CD4-positive, alpha-beta T cell treated with Interleukin-15 for 4 hours (primary cell): ENCODE results near the gene AFTPH.
"Not testable (repeated sequence)": the region's sequence is repeated elsewhere in the genome, so short reads cannot be mapped to it uniquely, and the experiment has no call there.

Experiments used
- DNase-seq: peaks from one replicate; pipeline ENCODE4 v3.0.0-alpha.2; 2020; ENCODE audit warnings: low spot score

Gene AFTPH

GRCh38 chr2:64500549-64500948, 23.6 kb upstream of the AFTPH start:
- DNase-seq, result no peak

- DNase-seq, result no peak
Measured at GRCh38 chr2:64501946-64502345, 22.2 kb upstream of the AFTPH start.

- no peak for DNase-seq
Measured at GRCh38 chr2:64502860-64503259, 21.3 kb upstream of the AFTPH start.

- DNase-seq, result no peak
Measured at GRCh38 chr2:64504774-64505720, 19.1 kb upstream of the AFTPH start.

- DNase-seq, result no peak
Measured at GRCh38 chr2:64506686-64507085, 17.4 kb upstream of the AFTPH start.

- DNase-seq, result no peak
Measured at GRCh38 chr2:64514008-64514407, 10.1 kb upstream of the AFTPH start.

- no peak for DNase-seq
Measured at GRCh38 chr2:64515086-64515485, 9.0 kb upstream of the AFTPH start.

- DNase-seq, result no peak
Measured at GRCh38 chr2:64516651-64517510, 7.2 kb upstream of the AFTPH start.

GRCh38 chr2:64517511-64517884, 6.6 kb upstream of the AFTPH start:
- DNase-seq, result no peak

GRCh38 chr2:64522843-64523428, 1.2 kb upstream of the AFTPH start:
- peak; percentile 85 for DNase-seq

- no peak for DNase-seq
Measured at GRCh38 chr2:64524604-64525316, 632 bp downstream of the AFTPH start.

GRCh38 chr2:64525317-64525613, 1.1 kb downstream of the AFTPH start:
- peak; percentile 48 for DNase-seq

- DNase-seq, result no peak
Measured at GRCh38 chr2:64526034-64526433, 1.9 kb downstream of the AFTPH start.

- DNase-seq, result not testable (repeated sequence)
Measured at GRCh38 chr2:64530946-64531345, 6.8 kb downstream of the AFTPH start.

GRCh38 chr2:64532030-64532429, 7.9 kb downstream of the AFTPH start:
- no peak for DNase-seq

GRCh38 chr2:64533882-64534281, 9.8 kb downstream of the AFTPH start:
- DNase-seq, result no peak

GRCh38 chr2:64534363-64534762, 10.2 kb downstream of the AFTPH start:
- no peak for DNase-seq

- no peak for DNase-seq
Measured at GRCh38 chr2:64535024-64535423, 10.9 kb downstream of the AFTPH start.

- DNase-seq, result no peak
Measured at GRCh38 chr2:64537991-64538390, 13.9 kb downstream of the AFTPH start.

GRCh38 chr2:64538764-64539433, 14.8 kb downstream of the AFTPH start:
- no peak for DNase-seq

GRCh38 chr2:64540615-64541014, 16.5 kb downstream of the AFTPH start:
- DNase-seq, result no peak

GRCh38 chr2:64541547-64541946, 17.4 kb downstream of the AFTPH start:
- no peak for DNase-seq
